ENCODE measurements around the gene SLC35D3.

DNA sequence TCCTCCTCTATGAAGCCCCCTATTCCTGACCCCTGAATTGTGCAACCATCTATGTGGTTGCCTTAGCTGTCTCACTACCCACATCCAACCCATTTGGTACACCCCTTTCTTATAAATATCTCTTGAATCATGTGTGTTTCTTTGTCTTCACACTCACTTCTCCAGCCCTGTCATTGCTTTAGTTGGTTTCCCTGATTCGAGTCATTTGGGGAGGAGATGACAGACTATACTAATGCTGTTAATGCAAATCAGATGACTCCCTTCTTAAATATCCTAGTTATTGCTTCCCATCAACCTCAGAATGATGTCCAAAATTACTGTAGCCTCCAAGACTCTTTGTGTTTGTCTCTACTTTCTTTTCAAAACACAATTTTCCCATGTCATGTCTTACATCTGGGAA, 23.0 kb downstream of the SLC35D3 start:
- TF ChIP-seq POLR2A (IDR thresholded peaks at IDR 0.05) (no peak), POLR2AphosphoS5 (IDR thresholded peaks at IDR 0.05) (no peak)
- TF ChIP-seq, protein P1, sequence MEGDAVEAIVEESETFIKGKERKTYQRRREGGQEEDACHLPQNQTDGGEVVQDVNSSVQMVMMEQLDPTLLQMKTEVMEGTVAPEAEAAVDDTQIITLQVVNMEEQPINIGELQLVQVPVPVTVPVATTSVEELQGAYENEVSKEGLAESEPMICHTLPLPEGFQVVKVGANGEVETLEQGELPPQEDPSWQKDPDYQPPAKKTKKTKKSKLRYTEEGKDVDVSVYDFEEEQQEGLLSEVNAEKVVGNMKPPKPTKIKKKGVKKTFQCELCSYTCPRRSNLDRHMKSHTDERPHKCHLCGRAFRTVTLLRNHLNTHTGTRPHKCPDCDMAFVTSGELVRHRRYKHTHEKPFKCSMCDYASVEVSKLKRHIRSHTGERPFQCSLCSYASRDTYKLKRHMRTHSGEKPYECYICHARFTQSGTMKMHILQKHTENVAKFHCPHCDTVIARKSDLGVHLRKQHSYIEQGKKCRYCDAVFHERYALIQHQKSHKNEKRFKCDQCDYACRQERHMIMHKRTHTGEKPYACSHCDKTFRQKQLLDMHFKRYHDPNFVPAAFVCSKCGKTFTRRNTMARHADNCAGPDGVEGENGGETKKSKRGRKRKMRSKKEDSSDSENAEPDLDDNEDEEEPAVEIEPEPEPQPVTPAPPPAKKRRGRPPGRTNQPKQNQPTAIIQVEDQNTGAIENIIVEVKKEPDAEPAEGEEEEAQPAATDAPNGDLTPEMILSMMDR (IDR thresholded peaks at IDR 0.05 in 8 of 11, conservative IDR thresholded peaks at IDR 0.05 in 3 of 11) = no peak

Measured in spleen (tissue), 7 donors.